NT2/D1 (cell line): ENCODE measurements around the gene OR51Q1.

ENCODE experiments used
- DNase-seq: peaks from one replicate; pipeline ENCODE4 v3.0.0-alpha.2; 2011; ENCODE audit warnings: low read depth, low spot score
- H3K27me3 ChIP-seq: 2 replicates; pipeline ENCODE4 v1.6.0; 2011; ENCODE audit warnings: mild to moderate bottlenecking; ENCODE audit not compliant: insufficient read length, insufficient read depth
- H3K36me3 ChIP-seq: 2 replicates; pipeline ENCODE4 v1.6.1; 2011; ENCODE audit warnings: mild to moderate bottlenecking, low read length, mixed read lengths; ENCODE audit not compliant: insufficient read depth, insufficient read length
- H3K4me1 ChIP-seq: 2 replicates; pipeline ENCODE4 v1.5.1; 2011; ENCODE audit not compliant: insufficient read depth, insufficient read length
- H3K4me3 ChIP-seq: 2 replicates; pipeline ENCODE4 v1.5.1; 2011; ENCODE audit warnings: low read depth; ENCODE audit not compliant: insufficient read length
- H3K9ac ChIP-seq: 2 replicates; pipeline ENCODE4 v1.6.0; 2011; ENCODE audit warnings: low read depth; ENCODE audit not compliant: insufficient read length
- H3K9me3 ChIP-seq: 2 replicates; pipeline ENCODE4 v1.5.1; 2011; ENCODE audit warnings: mild to moderate bottlenecking, low read length; ENCODE audit not compliant: insufficient read depth
- SUZ12 ChIP-seq: IDR thresholded peaks from 2 replicates; pipeline ENCODE4 v1.6.1; 2011; ENCODE audit not compliant: insufficient read length, insufficient read depth; ENCODE audit errors: extremely low read depth
- YY1 ChIP-seq: IDR thresholded peaks from 2 replicates; pipeline ENCODE4 v1.6.1; 2011; ENCODE audit not compliant: insufficient read length, insufficient read depth
- ZNF274 ChIP-seq: IDR thresholded peaks from 2 replicates; pipeline ENCODE4 v1.6.1; 2011; ENCODE audit warnings: mild to moderate bottlenecking, low read depth, low read length

The OR51Q1 gene

GRCh38 chr11:5420993-5421392 lies 918 bp upstream of the OR51Q1 start:
- Histone ChIP-seq H3K4me3 (no peak overlapping the region), H3K9me3 (no peaks in the 10 kb centered on the region), H3K4me1 (no peaks in the 10 kb centered on the region), H3K27me3 (no peaks in the 10 kb centered on the region), H3K9ac (no peak overlapping the region), H3K36me3 (no peaks in the 10 kb centered on the region)
- TF ChIP-seq ZNF274 (no peak), SUZ12 (no peak)
- no peak for DNase-seq

- Histone ChIP-seq H3K27me3 (no peaks in the 10 kb centered on the region), H3K4me3 (no peak overlapping the region), H3K36me3 (no peaks in the 10 kb centered on the region), H3K9me3 (no peaks in the 10 kb centered on the region), H3K9ac (no peak overlapping the region), H3K4me1 (no peaks in the 10 kb centered on the region)
- no peak for TF ChIP-seq YY1
- TF ChIP-seq ZNF274: no peak
- no peak for DNase-seq
Measured at GRCh38 chr11:5423131-5423530, 1.2 kb downstream of the OR51Q1 start.

GRCh38 chr11:5441414-5441813 lies 19.5 kb downstream of the OR51Q1 start, which contains the start of gene OR51I1:
TSS of gene OR51I1 (minus strand) at chr11:5441514. CDS start at chr11:5441514, 0 bp downstream.
- H3K27me3 ChIP-seq: no peaks in the 10 kb centered on the region
- H3K36me3 ChIP-seq: no peaks in the 10 kb centered on the region
- H3K4me1 ChIP-seq: no peaks in the 10 kb centered on the region
- H3K9ac ChIP-seq: no peak within 1 kb of the TSS
- no peak for TF ChIP-seq YY1
- TF ChIP-seq SUZ12: no peak
- TF ChIP-seq ZNF274: no peak
- no peaks in the 10 kb centered on the region for H3K9me3 ChIP-seq
- no peak within 1 kb of the TSS for H3K4me3 ChIP-seq
- no peak for DNase-seq

- TF ChIP-seq ZNF274 (no peak), YY1 (no peak), SUZ12 (no peak)
- no peaks in the 10 kb centered on the region for H3K4me1 ChIP-seq
- H3K36me3 ChIP-seq: no peaks in the 10 kb centered on the region
Measured at GRCh38 chr11:5443835-5444393, 22.0 kb downstream of the OR51Q1 start.

GRCh38 chr11:5449023-5449422 lies 27.1 kb downstream of the OR51Q1 start, which contains the start of gene OR51I2:
TSS of gene OR51I2 (plus strand) at chr11:5449323. CDS start at chr11:5453489, 4,166 bp downstream.
- Histone ChIP-seq H3K36me3 (no peaks in the 10 kb centered on the region), H3K9me3 (no peaks in the 10 kb centered on the region), H3K4me1 (no peaks in the 10 kb centered on the region), H3K4me3 (no peak within 1 kb of the TSS), H3K27me3 (no peaks in the 10 kb centered on the region), H3K9ac (no peak within 1 kb of the TSS)
- TF ChIP-seq YY1 (no peak), ZNF274 (no peak), SUZ12 (no peak)
- no peak for DNase-seq

More at GRCh38 chr11:5443835-5444393, 22.0 kb downstream of the OR51Q1 start:
- H3K27me3 ChIP-seq: no peaks in the 10 kb centered on the region
- H3K9me3 ChIP-seq: no peaks in the 10 kb centered on the region
- H3K4me3 ChIP-seq: no peak overlapping the region
- no peak for DNase-seq
- H3K9ac ChIP-seq: no peak overlapping the region

GRCh38 chr11:5449432-5449831 lies 27.5 kb downstream of the OR51Q1 start:
- Histone ChIP-seq H3K4me1 (no peaks in the 10 kb centered on the region), H3K9me3 (no peaks in the 10 kb centered on the region), H3K27me3 (no peaks in the 10 kb centered on the region), H3K4me3 (no peak overlapping the region), H3K9ac (no peak overlapping the region), H3K36me3 (no peaks in the 10 kb centered on the region)
- no peak for TF ChIP-seq YY1
- TF ChIP-seq ZNF274: no peak
- no peak for TF ChIP-seq SUZ12
- no peak for DNase-seq

- no peaks in the 10 kb centered on the region for H3K4me1 ChIP-seq
- H3K9ac ChIP-seq: no peak overlapping the region
- H3K36me3 ChIP-seq: no peaks in the 10 kb centered on the region
- no peak for DNase-seq
- TF ChIP-seq YY1 (no peak), SUZ12 (no peak), ZNF274 (no peak)
- H3K27me3 ChIP-seq: no peaks in the 10 kb centered on the region
- no peaks in the 10 kb centered on the region for H3K9me3 ChIP-seq
- H3K4me3 ChIP-seq: no peak overlapping the region
Measured at GRCh38 chr11:5460983-5461621, 39.2 kb downstream of the OR51Q1 start.
